Glutamatergic neuron (in vitro differentiated cells): ENCODE results near the gene SLC25A29. TPM values are rescaled to one million over a fixed set of nuclear protein-coding genes. Genes with fewer than 3 reads are reported as not detected.

ENCODE experiments used
- DNase-seq: peaks from one replicate; pipeline ENCODE4 v3.0.0; 2022
- H3K27ac Mint-ChIP-seq: one replicate; pipeline ENCODE4 v1.8.0; 2020; ENCODE audit warnings: mild to moderate bottlenecking, mixed read lengths, inconsistent platforms; ENCODE audit not compliant: unreplicated experiment
- H3K27me3 Mint-ChIP-seq: one replicate; pipeline ENCODE4 v1.8.0; 2020; ENCODE audit warnings: mild to moderate bottlenecking, moderate library complexity, mixed read lengths, inconsistent platforms; ENCODE audit not compliant: unreplicated experiment
- H3K36me3 Mint-ChIP-seq: one replicate; pipeline ENCODE4 v1.8.0; 2020; ENCODE audit warnings: mild to moderate bottlenecking, mixed read lengths, inconsistent platforms; ENCODE audit not compliant: unreplicated experiment
- H3K4me1 Mint-ChIP-seq: one replicate; pipeline ENCODE4 v1.8.0; 2020; ENCODE audit warnings: mild to moderate bottlenecking, low read depth, mixed read lengths, inconsistent platforms; ENCODE audit not compliant: unreplicated experiment
- H3K4me3 Mint-ChIP-seq: one replicate; pipeline ENCODE4 v1.8.0; 2020; ENCODE audit warnings: mild to moderate bottlenecking, mixed read lengths, inconsistent platforms; ENCODE audit not compliant: unreplicated experiment
- H3K9me3 Mint-ChIP-seq: one replicate; pipeline ENCODE4 v1.8.0; 2020; ENCODE audit warnings: mild to moderate bottlenecking, moderate library complexity, mixed read lengths, inconsistent platforms; ENCODE audit not compliant: unreplicated experiment
- total RNA-seq: library from RNA; stranded (reverse); fragmentation: NEBNext Ultra II Directional; extraction: Animal tissue kit (Norgen Biotek cat#: 25700); gene quantifications from one replicate; pipeline ENCODE4 v1.2.1, GENCODE V29; 2021; ENCODE audit not compliant: unreplicated experiment
- TF ChIP-seq, protein P1 (sequence below): fragments of 200-600 bp; sonication (generic); IDR thresholded peaks from one replicate; pipeline ENCODE4 v1.5.0; 2021; ENCODE audit not compliant: partially characterized antibody, unreplicated experiment

The SLC25A29 gene
- total RNA-seq, 1 donor from 2014 or later: 409 TPM

DNA sequence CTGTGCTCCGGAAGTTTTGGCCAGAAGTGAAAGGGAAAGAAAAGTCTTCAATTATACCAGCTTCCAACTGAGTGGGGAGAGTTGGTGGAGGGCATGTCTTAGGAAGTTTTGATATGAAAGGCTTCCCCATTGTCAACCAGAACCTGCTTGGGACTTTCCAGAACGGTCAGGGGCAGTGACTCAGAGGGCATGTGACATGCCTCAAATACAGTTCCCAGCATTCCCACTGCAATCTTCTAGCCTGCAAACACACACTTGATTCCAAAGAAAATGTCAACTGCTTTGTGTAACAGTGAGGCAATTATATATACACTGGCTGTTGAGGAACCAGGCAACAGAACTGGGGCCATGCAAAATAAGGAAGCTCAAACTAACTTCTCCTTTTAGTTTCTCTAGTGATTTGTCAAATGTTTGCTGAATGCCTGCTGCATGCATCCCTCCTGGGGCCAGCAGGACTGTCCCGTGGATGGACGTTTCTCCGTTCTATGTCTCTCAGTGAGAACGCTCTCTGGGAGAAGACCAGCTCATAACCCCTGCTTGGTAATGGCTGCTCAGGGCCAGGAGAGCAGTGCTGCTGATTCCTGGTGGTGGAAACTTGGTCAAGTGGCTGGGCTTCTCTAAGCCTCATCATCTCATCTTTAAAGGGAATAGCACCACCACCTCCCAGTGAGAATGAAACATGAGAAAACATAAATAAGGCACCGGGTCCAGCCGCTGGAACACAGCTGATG lies 35.2 kb upstream of the SLC25A29 start:
- TF ChIP-seq, protein P1, sequence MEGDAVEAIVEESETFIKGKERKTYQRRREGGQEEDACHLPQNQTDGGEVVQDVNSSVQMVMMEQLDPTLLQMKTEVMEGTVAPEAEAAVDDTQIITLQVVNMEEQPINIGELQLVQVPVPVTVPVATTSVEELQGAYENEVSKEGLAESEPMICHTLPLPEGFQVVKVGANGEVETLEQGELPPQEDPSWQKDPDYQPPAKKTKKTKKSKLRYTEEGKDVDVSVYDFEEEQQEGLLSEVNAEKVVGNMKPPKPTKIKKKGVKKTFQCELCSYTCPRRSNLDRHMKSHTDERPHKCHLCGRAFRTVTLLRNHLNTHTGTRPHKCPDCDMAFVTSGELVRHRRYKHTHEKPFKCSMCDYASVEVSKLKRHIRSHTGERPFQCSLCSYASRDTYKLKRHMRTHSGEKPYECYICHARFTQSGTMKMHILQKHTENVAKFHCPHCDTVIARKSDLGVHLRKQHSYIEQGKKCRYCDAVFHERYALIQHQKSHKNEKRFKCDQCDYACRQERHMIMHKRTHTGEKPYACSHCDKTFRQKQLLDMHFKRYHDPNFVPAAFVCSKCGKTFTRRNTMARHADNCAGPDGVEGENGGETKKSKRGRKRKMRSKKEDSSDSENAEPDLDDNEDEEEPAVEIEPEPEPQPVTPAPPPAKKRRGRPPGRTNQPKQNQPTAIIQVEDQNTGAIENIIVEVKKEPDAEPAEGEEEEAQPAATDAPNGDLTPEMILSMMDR: no peak
- H3K9me3 Mint-ChIP-seq: peaks cover 5% of the 10 kb centered on the region
- H3K4me3 Mint-ChIP-seq: no peak overlapping the region
- H3K27ac Mint-ChIP-seq: no peak overlapping the region
- H3K36me3 Mint-ChIP-seq: no peaks in the 10 kb centered on the region
- no peak for DNase-seq
- H3K4me1 Mint-ChIP-seq: peaks cover 5% of the 10 kb centered on the region
- no peaks in the 10 kb centered on the region for H3K27me3 Mint-ChIP-seq

DNA sequence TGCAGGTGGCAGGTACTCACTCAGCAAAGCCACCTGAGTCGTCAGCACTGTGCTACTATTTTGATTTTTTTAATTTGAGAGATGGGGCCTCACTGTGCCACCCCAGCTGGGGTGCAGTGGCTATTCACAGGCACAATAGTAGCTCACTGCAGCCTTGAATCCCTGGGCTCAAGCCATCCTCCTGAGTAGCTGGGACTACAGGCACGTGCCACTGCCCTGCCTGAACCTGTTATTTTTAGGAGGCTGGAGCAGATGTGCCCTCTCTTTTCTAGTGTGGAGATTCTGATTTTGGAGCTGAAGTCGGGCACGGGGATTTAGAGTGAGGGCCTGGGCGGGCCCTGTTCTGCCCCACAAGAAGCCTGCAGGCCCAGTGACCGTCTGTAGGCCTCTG lies 34.2 kb upstream of the SLC25A29 start:
- Mint-ChIP-seq H3K9me3 (peaks cover 5% of the 10 kb centered on the region), H3K27me3 (no peaks in the 10 kb centered on the region), H3K36me3 (no peaks in the 10 kb centered on the region), H3K27ac (no peak overlapping the region), H3K4me3 (no peak overlapping the region), H3K4me1 (no peaks in the 10 kb centered on the region)
- TF ChIP-seq, protein P1: no peak
- no peak for DNase-seq

DNA sequence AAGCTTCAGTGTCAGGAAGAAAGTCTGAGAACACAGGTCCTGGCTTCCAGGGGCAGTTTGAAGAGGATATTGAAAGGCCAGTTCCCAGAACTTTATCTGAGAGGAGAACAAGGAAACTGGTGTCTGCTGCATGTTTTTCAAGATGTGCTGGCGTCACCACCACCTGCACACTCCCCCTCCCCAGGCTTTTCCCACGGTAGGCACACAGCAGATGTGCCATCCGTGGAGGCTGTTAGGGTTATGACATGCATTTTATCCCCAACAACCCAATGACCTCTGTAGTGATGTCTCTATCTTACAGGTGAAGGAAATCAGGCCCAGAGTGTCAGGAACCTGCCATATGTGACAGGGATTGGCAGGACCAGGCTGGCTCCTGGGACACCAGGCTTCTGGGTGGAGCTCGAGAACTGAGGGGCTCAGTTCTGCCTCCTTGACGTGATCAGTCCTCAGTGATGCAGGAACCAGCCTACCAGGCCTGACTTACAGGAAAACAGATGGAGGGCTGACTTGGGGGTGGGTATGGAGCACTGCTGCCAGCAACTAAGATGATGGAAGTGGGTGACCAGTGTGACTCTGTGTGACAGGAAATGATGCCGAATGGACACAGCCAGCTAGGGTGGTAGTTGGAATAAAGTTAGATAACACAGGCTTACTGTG lies 33.6 kb upstream of the SLC25A29 start:
- Mint-ChIP-seq H3K27ac (peak overlapping the region; percentile 48), H3K36me3 (no peaks in the 10 kb centered on the region), H3K4me1 (no peaks in the 10 kb centered on the region), H3K9me3 (peaks cover 5% of the 10 kb centered on the region), H3K4me3 (no peak overlapping the region), H3K27me3 (no peaks in the 10 kb centered on the region)
- no peak for DNase-seq
- TF ChIP-seq, protein P1: no peak

DNA sequence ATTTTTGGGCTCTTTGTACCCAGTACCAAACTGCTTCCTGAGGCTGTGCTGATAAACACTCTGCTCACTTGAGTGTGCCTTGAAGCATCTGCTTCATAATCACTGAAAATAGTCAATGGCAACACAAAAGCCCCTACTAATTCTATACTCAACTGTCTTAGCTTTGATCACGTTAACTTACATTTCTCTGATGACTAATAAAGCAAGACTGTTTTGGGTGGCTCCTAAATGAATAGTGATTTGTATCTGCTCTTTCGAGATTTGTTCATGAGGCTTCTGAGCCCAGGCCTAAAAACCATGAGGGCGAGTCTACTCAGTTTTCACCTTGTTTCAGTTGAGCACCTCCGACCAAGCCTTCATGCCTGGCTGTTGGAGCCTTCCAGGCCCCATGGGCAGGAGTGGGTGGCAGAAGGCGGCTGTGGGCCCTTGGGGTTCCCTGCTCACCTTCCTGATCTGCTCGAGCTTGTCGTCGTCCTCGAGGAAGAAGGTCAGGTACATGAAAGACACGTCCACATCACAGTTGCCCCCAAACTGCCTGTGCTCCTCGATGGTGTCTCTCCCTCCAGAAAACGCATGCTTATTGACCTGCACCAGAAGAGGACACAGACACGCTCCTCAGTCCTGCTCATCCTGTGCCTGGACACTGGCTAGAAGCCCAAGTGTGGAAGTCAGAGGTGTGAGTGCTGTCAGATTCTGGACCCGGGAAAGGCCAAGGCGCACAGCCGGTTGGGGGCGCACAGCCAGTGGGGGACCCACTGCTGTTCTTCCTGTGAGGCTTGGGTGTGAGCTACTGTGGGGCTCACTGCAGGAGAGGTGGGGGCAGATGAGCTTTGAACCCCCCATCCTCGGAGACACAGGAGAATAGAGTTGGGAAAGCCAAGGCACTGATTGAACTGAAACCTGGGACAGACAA lies 30.6 kb upstream of the SLC25A29 start:
- no peaks in the 10 kb centered on the region for H3K4me1 Mint-ChIP-seq
- peaks cover 3% of the 10 kb centered on the region for H3K9me3 Mint-ChIP-seq
- no peak overlapping the region for H3K4me3 Mint-ChIP-seq
- H3K36me3 Mint-ChIP-seq: no peaks in the 10 kb centered on the region
- no peak overlapping the region for H3K27ac Mint-ChIP-seq
- DNase-seq: no peak
- no peaks in the 10 kb centered on the region for H3K27me3 Mint-ChIP-seq
- TF ChIP-seq, protein P1: no peak
